Effector memory CD4-positive, alpha-beta T cell (primary cell): ENCODE data around the gene UVSSA.

Source experiments
- DNase-seq, 3 donors: peaks; one replicate each; pipeline ENCODE4 v3.0.0-alpha.2; 2020
- H3K27ac ChIP-seq: 2 replicates; pipeline ENCODE4 v1.7.0; 2013; ENCODE audit warnings: mild to moderate bottlenecking, low read length, moderate library complexity; ENCODE audit not compliant: insufficient read depth, poor library complexity, severe bottlenecking
- H3K27me3 ChIP-seq: replicated peaks from 2 replicates; pipeline ENCODE4 v1.7.0; 2013; ENCODE audit warnings: mild to moderate bottlenecking, low read length; ENCODE audit not compliant: insufficient read depth, control insufficient read depth, poor library complexity, severe bottlenecking
- H3K36me3 ChIP-seq: 2 replicates; pipeline ENCODE4 v1.7.0; 2013; ENCODE audit warnings: mild to moderate bottlenecking, low read length, moderate library complexity; ENCODE audit not compliant: control insufficient read depth, insufficient read depth
- H3K4me1 ChIP-seq: 2 replicates; pipeline ENCODE4 v1.7.0; 2013; ENCODE audit warnings: low read length, mild to moderate bottlenecking; ENCODE audit not compliant: control insufficient read depth, insufficient read depth, poor library complexity, severe bottlenecking
- H3K4me3 ChIP-seq: 2 replicates; pipeline ENCODE4 v1.7.0; 2013; ENCODE audit warnings: low read length, low read depth, mild to moderate bottlenecking; ENCODE audit not compliant: insufficient read depth, poor library complexity, severe bottlenecking
- H3K9me3 ChIP-seq: 2 replicates; pipeline ENCODE4 v1.7.0; 2013; ENCODE audit warnings: mild to moderate bottlenecking, low read length, moderate library complexity; ENCODE audit not compliant: control insufficient read depth

UVSSA gene

DNA sequence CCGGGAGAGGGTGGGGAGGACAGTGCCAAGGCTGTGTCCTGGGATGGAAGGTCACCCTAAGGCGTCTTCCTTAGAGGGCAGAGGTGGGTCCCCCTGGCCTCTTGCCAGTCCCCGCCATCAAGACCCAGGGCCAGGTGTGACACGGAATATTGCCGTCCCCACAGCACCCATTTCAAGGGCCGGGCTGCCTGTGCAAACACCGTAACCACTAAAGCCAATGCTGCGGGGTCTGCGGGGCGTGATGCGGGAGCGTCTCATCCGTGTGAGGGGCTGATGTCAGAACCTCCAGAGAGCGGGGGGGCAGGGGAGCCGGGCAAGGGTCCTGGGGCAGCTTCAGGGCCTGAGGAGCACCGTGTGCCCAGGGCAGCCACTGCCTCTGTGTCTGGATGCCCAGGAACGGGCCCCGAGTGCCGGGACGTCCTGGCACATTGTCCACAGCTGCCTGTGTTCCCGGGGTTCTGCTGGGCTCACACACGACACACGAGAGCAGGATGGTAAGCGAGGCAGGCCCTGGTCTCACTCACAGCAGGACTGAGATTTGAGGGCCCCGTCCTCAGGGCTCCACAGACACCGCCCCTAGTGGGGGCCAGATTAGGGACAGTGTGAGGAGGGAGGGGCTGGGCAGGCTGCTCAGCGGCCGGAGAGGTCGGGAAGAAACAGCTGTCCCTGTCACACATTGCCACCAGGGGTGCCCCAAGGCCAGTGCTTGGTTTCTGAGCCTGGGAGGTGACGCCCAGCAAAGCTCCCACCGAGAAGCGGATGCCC lies 30.0 kb downstream of the UVSSA start:
- no peak for DNase-seq
- no peaks in the 10 kb centered on the region for H3K9me3 ChIP-seq
- H3K27ac ChIP-seq: no peak overlapping the region
- H3K4me1 ChIP-seq: no peaks in the 10 kb centered on the region
- no peak overlapping the region for H3K4me3 ChIP-seq
- no peaks in the 10 kb centered on the region for H3K27me3 ChIP-seq
- H3K36me3 ChIP-seq: peaks cover 28% of the 10 kb centered on the region

GRCh38 chr4:1377606-1378261 lies 30.7 kb downstream of the UVSSA start:
- H3K36me3 ChIP-seq: peaks cover 28% of the 10 kb centered on the region
- no peak overlapping the region for H3K27ac ChIP-seq
- no peaks in the 10 kb centered on the region for H3K9me3 ChIP-seq
- no peaks in the 10 kb centered on the region for H3K4me1 ChIP-seq
- no peak for DNase-seq
- no peaks in the 10 kb centered on the region for H3K27me3 ChIP-seq
- no peak overlapping the region for H3K4me3 ChIP-seq

DNA sequence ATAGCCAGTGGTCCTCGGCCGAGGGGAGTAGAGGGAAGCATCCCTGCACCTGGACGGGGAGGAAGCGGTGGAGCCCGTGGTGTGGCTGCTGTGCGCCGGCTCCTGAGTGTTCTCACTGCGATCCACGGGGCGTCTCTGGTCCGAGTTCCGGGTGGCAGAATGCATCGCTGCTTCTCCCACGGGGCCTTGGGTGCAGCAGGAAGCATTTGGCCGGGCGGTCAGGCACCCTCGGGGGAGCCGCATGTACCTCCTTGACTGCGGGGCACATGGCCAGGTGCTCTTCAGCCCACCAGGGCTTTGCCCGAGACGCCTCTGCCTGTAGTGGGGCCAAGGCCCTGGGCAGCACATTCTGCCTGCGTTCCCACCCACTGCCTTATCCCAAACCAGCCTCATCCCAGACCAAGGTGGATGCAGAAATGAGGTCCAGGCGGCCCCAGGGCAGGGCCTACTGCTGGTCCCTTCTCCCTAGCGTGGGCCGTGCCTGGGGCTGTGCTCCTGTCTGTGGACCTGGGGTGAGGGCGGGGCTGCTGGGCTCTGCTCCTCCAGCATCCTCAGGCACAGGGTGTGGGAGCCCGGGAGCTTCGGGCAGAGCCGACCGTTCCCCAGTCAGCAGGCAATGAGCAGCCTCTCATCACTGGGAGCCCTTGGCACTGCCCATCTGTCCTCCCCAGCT lies 31.7 kb downstream of the UVSSA start:
- Histone ChIP-seq H3K4me1 (no peaks in the 10 kb centered on the region), H3K27me3 (no peaks in the 10 kb centered on the region), H3K36me3 (peaks cover 23% of the 10 kb centered on the region), H3K9me3 (no peaks in the 10 kb centered on the region), H3K4me3 (no peak overlapping the region), H3K27ac (no peak overlapping the region)
- no peak for DNase-seq

DNA sequence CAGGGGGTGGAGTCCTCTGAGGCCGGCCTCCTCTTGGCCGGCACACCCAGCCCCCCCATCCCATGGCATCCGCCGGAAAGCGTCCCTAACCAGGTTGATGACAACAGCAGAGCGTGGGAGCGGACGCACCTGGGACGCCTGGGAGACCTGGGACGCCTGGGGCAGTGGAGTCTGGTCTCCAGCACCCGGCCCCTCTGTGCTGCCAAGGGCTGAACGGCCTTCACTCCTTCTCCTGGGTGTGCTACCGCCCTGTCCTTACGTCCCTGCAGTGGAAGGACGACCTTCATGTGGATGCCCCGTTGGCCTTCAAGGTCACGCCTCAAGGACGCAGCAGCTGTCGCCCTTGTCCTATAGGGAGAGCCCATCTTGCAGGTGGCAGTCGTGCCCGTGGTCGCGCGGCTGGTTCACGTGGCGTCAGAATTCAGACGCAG lies 32.4 kb downstream of the UVSSA start:
- H3K27ac ChIP-seq: no peak overlapping the region
- peaks cover 23% of the 10 kb centered on the region for H3K36me3 ChIP-seq
- no peaks in the 10 kb centered on the region for H3K27me3 ChIP-seq
- no peak for DNase-seq
- no peak overlapping the region for H3K4me3 ChIP-seq
- H3K4me1 ChIP-seq: no peaks in the 10 kb centered on the region
- H3K9me3 ChIP-seq: no peaks in the 10 kb centered on the region

- Histone ChIP-seq H3K4me3 (no peak overlapping the region), H3K4me1 (no peaks in the 10 kb centered on the region), H3K36me3 (peaks cover 19% of the 10 kb centered on the region), H3K27ac (no peak overlapping the region), H3K9me3 (no peaks in the 10 kb centered on the region), H3K27me3 (no peaks in the 10 kb centered on the region)
- no peak for DNase-seq
Observed at GRCh38 chr4:1379801-1380331, 32.9 kb downstream of the UVSSA start.

- peaks cover 12% of the 10 kb centered on the region for H3K36me3 ChIP-seq
Observed at GRCh38 chr4:1380368-1381151, 33.6 kb downstream of the UVSSA start.

GRCh38 chr4:1381181-1381621 lies 34.2 kb downstream of the UVSSA start:
- peaks cover 6% of the 10 kb centered on the region for H3K36me3 ChIP-seq
- H3K27ac ChIP-seq: no peak overlapping the region
- DNase-seq: no peak
- H3K9me3 ChIP-seq: no peaks in the 10 kb centered on the region
- H3K4me3 ChIP-seq: no peak overlapping the region
- no peaks in the 10 kb centered on the region for H3K27me3 ChIP-seq
- H3K4me1 ChIP-seq: no peaks in the 10 kb centered on the region

More at GRCh38 chr4:1380368-1381151, 33.6 kb downstream of the UVSSA start:
- H3K27me3 ChIP-seq: no peaks in the 10 kb centered on the region
- DNase-seq: no peak
- H3K9me3 ChIP-seq: no peaks in the 10 kb centered on the region
- H3K4me3 ChIP-seq: no peak overlapping the region
- no peaks in the 10 kb centered on the region for H3K4me1 ChIP-seq
- H3K27ac ChIP-seq: no peak overlapping the region

GRCh38 chr4:1381944-1382541 lies 35.0 kb downstream of the UVSSA start:
- H3K4me1 ChIP-seq: no peaks in the 10 kb centered on the region
- peaks cover 6% of the 10 kb centered on the region for H3K36me3 ChIP-seq
- no peak for DNase-seq
- no peak overlapping the region for H3K27ac ChIP-seq
- no peaks in the 10 kb centered on the region for H3K9me3 ChIP-seq
- no peak overlapping the region for H3K4me3 ChIP-seq
- H3K27me3 ChIP-seq: no peaks in the 10 kb centered on the region
